Uterus (tissue), 4 donors: ENCODE results near the gene HSPA8. TPM values are rescaled to one million over a fixed set of nuclear protein-coding genes. Genes with fewer than 3 reads are reported as not detected.

Experiments used
- DNase-seq, 2 donors: peaks; one replicate each; pipeline ENCODE4 v3.0.0-alpha.2; 2019 to 2020
- H3K27ac ChIP-seq, 2 donors: fragments of 200-600 bp; sonication (generic); 1 replicate in 1 of 2; 2 replicates in 1 of 2; pipeline ENCODE4 v1.5.1; 2016 to 2018
- H3K27me3 ChIP-seq, 2 donors: fragments of 200-600 bp; sonication (generic); one replicate each; pipeline ENCODE4 v1.5.1; 2018 to 2019; ENCODE audit warnings: control low read depth in 1 of 2
- H3K36me3 ChIP-seq, 2 donors: fragments of 200-600 bp; sonication (generic); one replicate each; pipeline ENCODE4 v1.5.1; 2019; ENCODE audit warnings: control low read depth in 1 of 2
- H3K4me1 ChIP-seq, 2 donors: fragments of 200-600 bp; sonication (generic); one replicate each; pipeline ENCODE4 v1.5.1; 2018 to 2019; ENCODE audit warnings: control low read depth in 1 of 2
- H3K4me3 ChIP-seq, 2 donors: fragments of 200-600 bp; sonication (generic); 1 replicate in 1 of 2; 2 replicates in 1 of 2; pipeline ENCODE4 v1.5.1; 2018 to 2019; ENCODE audit warnings: mild to moderate bottlenecking in 1 of 2
- H3K9me3 ChIP-seq, 2 donors: fragments of 200-600 bp; sonication (generic); one replicate each; pipeline ENCODE4 v1.5.1; 2019; ENCODE audit warnings: control low read depth in 1 of 2
- POLR2A ChIP-seq, 2 donors: fragments of 450-650 bp; IDR thresholded peaks; one replicate each; pipeline ENCODE4 v1.6.1; 2016; ENCODE audit warnings: antibody characterized with exemption in 2 of 2, mild to moderate bottlenecking in 1 of 2, moderate library complexity in 1 of 2
- intact Hi-C: fragments of 100-400 bp; cut with DNase I; formaldehyde crosslinking; loops from one replicate; pipeline ENCODE4 v1.15.1; 2023; ENCODE audit warnings: low total_unique reads
- total RNA-seq, 4 donors: library from RNA; depleted of rRNA in 3 of 4; stranded (reverse); fragments of >200 nt in 3 of 4; gene quantifications; one replicate each; pipeline versions ENCODE4 v1.1.0 to v1.2.4, GENCODE V29; 2014 to 2023
- TF ChIP-seq, protein P1 (sequence below), 4 experiments: fragments of 200-600 bp in 2 of 4; fragments of 450-650 bp in 2 of 4; sonication (generic) in 2 of 4; IDR thresholded peaks; one replicate each; pipeline ENCODE4 v1.5.1; 2016 to 2019; ENCODE audit warnings: antibody characterized with exemption in 4 of 4, mild to moderate bottlenecking in 2 of 4, moderate library complexity in 1 of 4
- donor health status: DM: yes; HTN: yes; CAD: no.

HSPA8 gene
- total RNA-seq, 4 donors from 2014 or later: 360 to 1,864 (median 476) TPM

GRCh38 chr11:123051634-123052033 is 10.3 kb downstream of the HSPA8 start:
- DNase-seq: no peak
- H3K27ac ChIP-seq: no peak overlapping the region
- H3K4me3 ChIP-seq: no peak overlapping the region
- intact Hi-C loops: no loop called here
- H3K4me1 ChIP-seq: no peaks in the 10 kb centered on the region
- H3K9me3 ChIP-seq: no peaks in the 10 kb centered on the region
- H3K27me3 ChIP-seq: no peaks in the 10 kb centered on the region
- no peaks in the 10 kb centered on the region for H3K36me3 ChIP-seq
- TF ChIP-seq POLR2A (IDR thresholded peaks at IDR 0.05): no peak
- TF ChIP-seq, protein P1, sequence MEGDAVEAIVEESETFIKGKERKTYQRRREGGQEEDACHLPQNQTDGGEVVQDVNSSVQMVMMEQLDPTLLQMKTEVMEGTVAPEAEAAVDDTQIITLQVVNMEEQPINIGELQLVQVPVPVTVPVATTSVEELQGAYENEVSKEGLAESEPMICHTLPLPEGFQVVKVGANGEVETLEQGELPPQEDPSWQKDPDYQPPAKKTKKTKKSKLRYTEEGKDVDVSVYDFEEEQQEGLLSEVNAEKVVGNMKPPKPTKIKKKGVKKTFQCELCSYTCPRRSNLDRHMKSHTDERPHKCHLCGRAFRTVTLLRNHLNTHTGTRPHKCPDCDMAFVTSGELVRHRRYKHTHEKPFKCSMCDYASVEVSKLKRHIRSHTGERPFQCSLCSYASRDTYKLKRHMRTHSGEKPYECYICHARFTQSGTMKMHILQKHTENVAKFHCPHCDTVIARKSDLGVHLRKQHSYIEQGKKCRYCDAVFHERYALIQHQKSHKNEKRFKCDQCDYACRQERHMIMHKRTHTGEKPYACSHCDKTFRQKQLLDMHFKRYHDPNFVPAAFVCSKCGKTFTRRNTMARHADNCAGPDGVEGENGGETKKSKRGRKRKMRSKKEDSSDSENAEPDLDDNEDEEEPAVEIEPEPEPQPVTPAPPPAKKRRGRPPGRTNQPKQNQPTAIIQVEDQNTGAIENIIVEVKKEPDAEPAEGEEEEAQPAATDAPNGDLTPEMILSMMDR (IDR thresholded peaks at IDR 0.05): no peak

- no peaks in the 10 kb centered on the region for H3K4me1 ChIP-seq
- no peak for DNase-seq
- H3K9me3 ChIP-seq: no peaks in the 10 kb centered on the region
- intact Hi-C loops: no loop called here
- no peaks in the 10 kb centered on the region for H3K27me3 ChIP-seq
- no peaks in the 10 kb centered on the region for H3K36me3 ChIP-seq
- H3K4me3 ChIP-seq: no peak overlapping the region
- TF ChIP-seq, protein P1 (IDR thresholded peaks at IDR 0.05): no peak
- TF ChIP-seq POLR2A (IDR thresholded peaks at IDR 0.05): no peak
- no peak overlapping the region for H3K27ac ChIP-seq
These were observed 10.8 kb downstream of the HSPA8 start for GRCh38 chr11:123051146-123051545.

- H3K36me3 ChIP-seq: no peaks in the 10 kb centered on the region
- no peaks in the 10 kb centered on the region for H3K27me3 ChIP-seq
- TF ChIP-seq POLR2A (IDR thresholded peaks at IDR 0.05): no peak
- TF ChIP-seq, protein P1 (IDR thresholded peaks at IDR 0.05): no peak
- intact Hi-C loops: no loop called here
- H3K9me3 ChIP-seq: no peaks in the 10 kb centered on the region
- DNase-seq: no peak
- no peaks in the 10 kb centered on the region for H3K4me1 ChIP-seq
- no peak overlapping the region for H3K4me3 ChIP-seq
- H3K27ac ChIP-seq: no peak overlapping the region
These were observed 14.0 kb downstream of the HSPA8 start for GRCh38 chr11:123047947-123048293.

- Histone ChIP-seq H3K27ac (no peak overlapping the region), H3K27me3 (no peaks in the 10 kb centered on the region), H3K4me3 (no peak overlapping the region), H3K36me3 (no peaks in the 10 kb centered on the region), H3K4me1 (no peaks in the 10 kb centered on the region), H3K9me3 (no peaks in the 10 kb centered on the region)
- intact Hi-C loops: no loop called here
- DNase-seq: no peak
- no peak for TF ChIP-seq POLR2A (IDR thresholded peaks at IDR 0.05)
- TF ChIP-seq, protein P1 (IDR thresholded peaks at IDR 0.05): no peak
These were observed 14.5 kb downstream of the HSPA8 start for GRCh38 chr11:123047266-123047946.

DNA sequence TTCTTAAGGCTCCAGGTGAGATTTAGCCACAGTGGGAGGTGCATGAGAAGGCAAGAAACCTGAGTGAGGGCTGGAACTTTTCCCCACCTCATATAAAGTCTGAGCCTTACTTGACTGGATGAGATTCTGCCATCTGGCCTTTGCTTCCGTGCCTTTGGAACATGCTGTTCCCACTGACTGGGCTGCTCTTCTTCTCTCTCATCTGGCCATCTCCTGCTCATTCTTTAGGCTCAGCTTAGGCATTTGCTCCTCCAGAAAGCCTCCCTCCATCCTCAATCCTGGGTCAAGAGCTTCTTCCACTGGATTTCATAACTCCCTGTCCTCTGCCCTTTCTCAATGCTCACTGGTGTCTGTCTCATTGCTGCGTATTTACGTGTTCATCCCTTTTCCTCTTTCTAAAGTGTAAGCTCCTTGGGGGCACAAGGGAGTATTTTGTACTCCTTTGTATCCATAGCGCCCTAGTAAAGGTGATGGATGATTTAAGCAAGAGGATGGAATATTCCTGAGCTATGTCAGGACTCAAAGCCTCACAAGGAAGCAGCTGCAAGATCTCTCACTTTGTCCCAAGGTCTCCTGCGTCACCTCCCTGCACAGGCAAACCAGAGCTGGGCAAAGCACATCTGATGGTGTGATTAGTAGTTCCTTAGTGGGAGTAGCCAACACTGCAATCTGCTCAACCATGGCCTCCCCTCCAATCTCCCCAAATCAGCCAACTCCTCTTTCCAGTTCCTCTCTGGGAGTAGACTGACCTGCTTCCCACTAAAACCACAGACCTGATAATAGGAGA is 15.3 kb downstream of the HSPA8 start:
- intact Hi-C loops: no loop called here
- Histone ChIP-seq H3K27ac (no peak overlapping the region), H3K36me3 (no peaks in the 10 kb centered on the region), H3K4me3 (no peak overlapping the region), H3K4me1 (no peaks in the 10 kb centered on the region), H3K9me3 (no peaks in the 10 kb centered on the region), H3K27me3 (no peaks in the 10 kb centered on the region)
- TF ChIP-seq, protein P1 (IDR thresholded peaks at IDR 0.05): no peak
- no peak for TF ChIP-seq POLR2A (IDR thresholded peaks at IDR 0.05)
- no peak for DNase-seq
